ENCODE data around the gene MBOAT2.

- no peak for TF ChIP-seq CTCF (conservative IDR thresholded peaks at IDR 0.05; ENCODE audit: low read length)
- no peak for TF ChIP-seq EZH2phosphoT487 (IDR thresholded peaks at IDR 0.05; ENCODE audit: borderline replicate concordance)
These were observed 38.1 kb downstream of the MBOAT2 start for GRCh38 chr2:8965216-8965969.

All from Loucy (cell line).